GM19468 (cell line): ENCODE data around the gene ECE1.

Experiments used
- ATAC-seq: cut with Tn5 transposase; IDR thresholded peaks from one replicate; pipeline ENCODE4 v1.9.1; 2021; ENCODE audit warnings: mild to moderate bottlenecking, moderate library complexity, moderate number of reproducible peaks; ENCODE audit not compliant: unreplicated experiment; ENCODE audit errors: extremely low read depth

ECE1 gene

DNA sequence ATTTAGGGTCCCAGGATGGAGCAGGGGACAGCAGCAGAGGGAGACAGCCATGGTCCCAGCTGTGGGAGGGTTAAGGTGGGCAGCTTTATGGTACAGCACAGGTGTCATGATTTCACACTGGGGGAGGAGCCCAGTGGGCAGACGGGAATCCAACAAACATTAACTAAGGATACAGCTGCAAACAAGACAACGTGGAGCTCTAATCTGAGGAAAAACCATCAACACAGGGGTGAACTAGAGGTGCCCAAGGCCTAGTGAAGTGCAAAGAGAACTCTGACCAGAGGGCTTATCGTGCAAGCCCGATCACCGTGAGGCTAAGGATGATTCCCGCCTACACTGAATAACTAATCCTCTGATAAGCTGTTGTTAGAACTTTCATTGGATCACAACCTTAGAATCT, 18.7 kb downstream of the ECE1 start:
- ATAC-seq: no peak

DNA sequence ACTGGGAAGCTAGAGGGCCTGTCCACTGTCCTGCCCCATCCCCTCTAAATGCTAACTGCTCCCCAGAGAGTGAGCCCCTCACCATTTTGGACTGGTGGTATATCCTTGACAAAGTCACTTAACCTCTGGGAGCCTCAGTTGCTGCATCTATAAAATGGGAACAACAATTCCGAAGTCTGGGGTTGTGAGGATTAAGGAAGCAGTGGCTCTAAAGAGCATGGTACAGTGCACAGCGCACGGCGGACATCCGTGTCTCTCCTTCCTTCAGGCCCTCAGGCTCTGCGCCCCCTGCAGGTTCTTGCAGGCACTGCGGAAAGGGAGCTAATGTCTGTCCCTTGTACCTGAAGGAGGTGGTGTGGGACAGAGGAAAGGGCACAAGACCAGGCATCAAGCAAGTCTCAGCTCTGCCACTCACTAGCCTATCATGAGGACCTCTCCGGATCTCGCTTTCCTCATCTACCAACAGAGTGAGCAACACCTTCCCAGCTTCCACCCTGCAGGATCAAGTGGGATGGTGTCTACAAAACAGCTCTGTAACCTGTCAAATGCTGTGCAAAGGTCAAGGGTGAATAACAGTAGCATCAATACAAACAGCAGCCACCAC, 20.1 kb downstream of the ECE1 start:
- no peak for ATAC-seq

DNA sequence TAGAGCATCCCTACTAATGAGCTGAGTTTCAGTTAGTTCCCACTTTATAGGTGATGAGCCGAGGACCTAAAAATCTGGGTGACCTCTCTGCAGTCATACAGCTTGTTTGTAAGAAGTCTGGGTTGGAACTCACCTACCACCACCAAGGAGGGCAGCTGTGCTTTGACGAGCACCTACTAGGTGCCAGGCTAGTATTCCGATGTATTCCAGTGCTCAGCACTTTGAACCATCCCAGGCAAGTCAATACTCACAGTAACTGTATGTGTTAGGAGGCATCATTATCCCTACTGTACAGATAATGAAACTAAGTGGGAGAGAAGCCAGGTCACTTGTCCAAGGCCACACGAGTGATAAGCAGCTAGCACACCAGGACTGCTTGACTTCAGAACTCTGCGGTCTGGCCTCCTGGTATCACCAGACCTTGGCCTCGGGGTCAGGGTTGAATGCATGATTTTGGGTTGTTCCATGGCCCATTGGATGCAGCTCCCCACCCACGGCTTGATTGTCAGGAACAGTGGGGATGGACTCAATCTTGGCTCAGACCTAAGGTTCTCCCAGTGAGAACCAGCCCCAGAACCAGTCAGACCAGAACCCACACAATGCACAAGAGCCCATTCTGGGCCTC, 20.7 kb downstream of the ECE1 start:
- ATAC-seq: no peak

DNA sequence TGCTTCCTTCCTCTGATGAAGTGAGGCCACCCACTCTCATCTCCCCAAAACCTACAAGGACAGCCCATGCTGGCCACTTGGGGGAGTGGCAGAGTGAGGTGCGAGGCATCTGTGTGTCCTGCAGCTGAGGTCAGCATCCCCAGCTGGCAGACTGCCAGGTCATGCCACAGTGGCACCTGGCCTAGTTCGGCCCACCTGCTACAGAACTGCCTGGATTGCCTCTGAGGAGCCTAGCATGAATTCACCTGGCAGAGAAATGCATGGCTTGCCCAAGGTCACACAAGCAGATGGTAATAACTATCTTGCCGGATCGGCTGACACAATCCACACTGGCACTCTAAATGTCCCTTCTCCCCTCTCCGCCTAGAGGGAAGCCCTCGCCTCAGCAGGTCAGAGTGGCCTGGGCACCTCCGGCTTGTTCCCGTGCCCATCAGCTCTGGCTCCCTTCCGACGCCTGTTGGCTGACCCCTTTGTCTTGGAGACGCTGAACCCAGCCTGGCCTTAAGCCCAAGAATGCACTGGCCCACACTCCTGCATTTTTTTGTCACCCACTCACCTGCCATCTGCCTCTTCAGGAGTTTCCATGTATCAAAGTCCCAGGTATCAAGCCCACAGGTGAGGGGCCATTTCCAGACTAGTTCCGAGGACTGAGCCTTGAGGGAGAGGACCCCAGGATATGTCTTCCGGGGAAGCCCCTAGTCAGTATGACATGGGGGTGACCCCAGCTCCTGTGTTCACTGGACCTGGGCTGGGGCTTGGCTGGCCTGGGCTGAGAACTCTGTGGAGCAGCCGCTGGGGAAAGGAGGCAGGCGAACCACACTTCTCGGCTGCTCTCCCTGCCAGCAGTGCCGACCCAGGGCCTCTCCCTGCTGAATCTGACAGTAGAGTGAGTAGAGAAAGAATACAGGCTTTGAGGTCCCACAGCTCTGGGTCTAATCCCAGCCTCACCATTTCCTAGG, 21.7 kb downstream of the ECE1 start:
- no peak for ATAC-seq

- ATAC-seq: no peak
These were observed 22.8 kb downstream of the ECE1 start for GRCh38 chr1:21267191-21268077.

GRCh38 chr1:21266119-21266774, 24.0 kb downstream of the ECE1 start:
- ATAC-seq: no peak

DNA sequence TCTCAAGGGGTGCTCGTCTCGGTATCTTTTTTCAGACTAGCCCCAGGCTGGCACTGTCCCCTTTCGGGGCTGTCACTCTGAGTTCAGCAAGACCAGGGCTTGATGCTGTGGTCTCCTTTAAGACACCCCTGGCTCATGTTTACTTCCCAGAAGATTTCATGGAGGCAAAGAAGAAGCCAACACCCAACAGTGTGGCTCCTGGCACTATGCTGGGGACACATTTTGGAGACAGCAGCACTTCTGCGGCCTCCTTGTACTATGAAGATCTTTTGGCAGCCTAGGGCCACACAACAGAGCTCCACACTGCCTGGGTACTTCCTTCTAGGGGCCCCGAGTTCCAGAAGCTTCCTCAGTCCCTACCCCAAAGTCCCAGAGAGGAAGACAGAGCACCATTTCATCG, 24.6 kb downstream of the ECE1 start:
- no peak for ATAC-seq

DNA sequence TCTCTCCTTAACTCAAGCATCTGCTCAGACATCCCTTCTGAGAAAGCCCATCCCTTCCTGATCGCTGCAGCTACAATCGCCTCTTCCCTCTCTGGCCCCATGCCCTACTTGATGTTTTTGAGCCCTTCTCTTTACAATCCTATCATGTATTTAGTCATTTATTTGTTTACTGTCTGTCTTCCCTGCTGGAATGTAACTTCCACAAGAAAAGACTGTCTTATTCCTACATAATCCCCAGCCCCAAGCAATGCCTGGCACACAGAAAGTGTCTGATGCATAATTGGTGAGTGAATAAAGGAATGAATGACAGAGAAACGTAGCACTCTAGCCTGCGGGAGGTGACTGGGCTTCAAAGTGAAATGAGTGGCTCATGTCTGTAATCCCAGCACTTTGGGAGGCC, 25.4 kb downstream of the ECE1 start:
- no peak for ATAC-seq

DNA sequence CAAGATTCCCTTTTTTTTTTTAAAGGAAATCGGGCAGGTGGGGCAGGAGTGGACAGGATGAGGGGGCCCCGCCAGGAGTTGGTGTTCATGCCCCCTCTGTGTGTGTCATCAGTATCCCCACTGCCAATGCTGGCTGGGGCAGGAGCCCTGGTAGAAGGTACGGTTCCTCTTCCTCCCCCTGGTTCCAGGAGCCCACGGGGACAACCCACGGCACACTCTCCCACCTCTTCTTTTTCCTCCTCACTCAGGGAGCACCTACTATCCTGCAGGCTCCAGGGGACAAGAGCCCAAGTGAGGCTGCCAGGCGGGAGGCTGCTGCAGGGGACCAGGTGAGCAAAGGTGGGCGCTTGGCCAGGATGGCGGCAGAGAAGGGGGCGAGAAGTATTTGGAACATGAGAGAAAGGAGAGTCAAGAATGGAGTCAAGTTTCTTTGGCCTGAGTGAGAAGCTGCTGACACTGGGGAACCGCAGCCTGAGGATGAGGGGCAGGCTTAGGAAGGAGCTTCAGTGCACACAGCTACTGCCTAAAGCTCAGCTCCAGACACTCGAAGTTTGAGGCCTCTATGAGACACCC, 26.5 kb downstream of the ECE1 start:
- ATAC-seq: no peak

DNA sequence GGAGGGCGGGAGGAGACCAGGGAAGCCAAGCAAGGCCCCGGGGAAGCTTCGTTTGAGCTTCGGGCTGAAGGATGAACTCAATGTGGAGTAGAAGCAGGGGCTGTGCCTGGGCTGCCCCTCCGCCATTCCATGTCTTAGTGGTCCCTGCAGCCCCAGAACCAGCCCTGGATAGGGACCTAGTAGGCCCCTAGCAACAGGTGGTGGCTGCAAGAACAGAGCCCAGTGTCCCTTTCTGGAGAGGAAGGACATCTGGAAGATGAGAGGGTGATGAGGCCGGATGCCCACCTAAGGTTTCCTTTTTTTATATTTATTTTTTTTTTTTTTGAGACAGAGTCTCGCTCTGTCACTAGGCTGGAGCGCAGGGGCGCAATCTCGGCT, 27.2 kb downstream of the ECE1 start:
- no peak for ATAC-seq

GRCh38 chr1:21262293-21263051, 27.8 kb downstream of the ECE1 start:
- no peak for ATAC-seq

DNA sequence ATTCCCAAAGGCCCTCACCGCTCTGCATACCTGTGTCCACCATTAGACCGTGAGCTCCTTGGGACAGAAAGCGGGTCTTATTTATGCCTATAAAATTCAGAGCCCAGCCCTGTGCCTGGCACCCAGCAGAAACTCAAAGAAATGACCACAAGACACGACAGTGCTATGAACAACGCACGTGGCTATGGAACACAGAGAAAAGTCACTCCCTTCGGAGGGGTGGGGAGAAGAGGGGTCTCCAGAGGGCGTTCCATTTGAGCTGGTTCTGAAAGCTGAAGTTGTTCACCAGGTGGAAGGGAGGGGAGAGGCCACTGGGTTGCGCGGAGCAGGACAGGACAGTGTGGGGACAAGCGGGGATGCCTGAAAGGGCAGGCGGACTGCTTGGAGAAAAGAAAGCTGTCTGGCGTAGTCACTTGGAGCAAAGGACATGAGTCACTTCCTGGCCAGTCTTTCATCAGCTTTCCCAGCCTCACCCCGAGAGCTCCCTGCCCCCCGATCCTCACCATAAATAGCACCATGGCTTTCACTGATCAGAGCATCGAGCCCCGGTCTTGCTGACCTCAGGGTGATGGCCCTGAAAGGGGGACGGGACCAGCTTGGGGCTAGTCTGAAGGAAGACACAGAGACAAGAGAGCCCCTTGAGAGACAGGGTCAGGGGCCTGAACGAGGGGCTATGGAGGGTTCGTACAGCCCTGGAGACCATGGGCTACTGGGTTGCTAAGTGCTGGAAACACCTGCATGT, 28.5 kb downstream of the ECE1 start:
- ATAC-seq: no peak

DNA sequence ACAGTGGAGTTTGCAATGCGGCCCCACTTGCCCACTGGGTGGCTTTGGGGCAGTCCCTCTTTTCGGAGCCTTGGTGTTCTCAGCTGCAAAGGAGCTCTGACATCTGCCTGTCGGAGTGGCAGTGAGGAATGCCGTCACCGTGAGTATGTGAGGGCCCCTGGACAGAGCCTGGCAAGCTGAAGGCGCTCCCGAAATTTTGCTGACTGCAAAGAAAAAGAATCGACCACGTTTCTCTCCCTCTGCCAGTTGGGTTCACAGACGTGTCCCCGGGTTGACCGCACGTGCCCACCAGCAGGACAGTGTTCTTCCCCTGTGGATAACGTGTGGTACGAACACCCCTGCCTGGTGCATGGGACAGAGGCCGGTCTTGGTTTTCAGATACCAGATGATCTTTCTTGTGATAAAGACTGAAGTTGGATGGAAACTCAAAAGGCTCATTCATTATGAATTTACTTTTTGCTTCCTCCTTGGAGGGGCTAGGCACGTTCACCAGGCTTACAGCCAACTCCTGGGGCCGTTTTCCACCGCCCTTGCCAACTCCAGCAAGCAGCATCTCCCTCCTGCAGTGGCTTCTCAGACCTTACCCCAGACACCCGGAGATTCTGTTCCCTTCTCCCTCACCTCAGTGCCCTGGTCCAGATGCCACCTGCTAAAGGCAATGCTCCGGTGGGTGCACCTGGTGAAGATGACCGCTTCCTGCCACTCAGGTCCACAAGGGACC, 29.7 kb downstream of the ECE1 start:
- ATAC-seq: no peak

DNA sequence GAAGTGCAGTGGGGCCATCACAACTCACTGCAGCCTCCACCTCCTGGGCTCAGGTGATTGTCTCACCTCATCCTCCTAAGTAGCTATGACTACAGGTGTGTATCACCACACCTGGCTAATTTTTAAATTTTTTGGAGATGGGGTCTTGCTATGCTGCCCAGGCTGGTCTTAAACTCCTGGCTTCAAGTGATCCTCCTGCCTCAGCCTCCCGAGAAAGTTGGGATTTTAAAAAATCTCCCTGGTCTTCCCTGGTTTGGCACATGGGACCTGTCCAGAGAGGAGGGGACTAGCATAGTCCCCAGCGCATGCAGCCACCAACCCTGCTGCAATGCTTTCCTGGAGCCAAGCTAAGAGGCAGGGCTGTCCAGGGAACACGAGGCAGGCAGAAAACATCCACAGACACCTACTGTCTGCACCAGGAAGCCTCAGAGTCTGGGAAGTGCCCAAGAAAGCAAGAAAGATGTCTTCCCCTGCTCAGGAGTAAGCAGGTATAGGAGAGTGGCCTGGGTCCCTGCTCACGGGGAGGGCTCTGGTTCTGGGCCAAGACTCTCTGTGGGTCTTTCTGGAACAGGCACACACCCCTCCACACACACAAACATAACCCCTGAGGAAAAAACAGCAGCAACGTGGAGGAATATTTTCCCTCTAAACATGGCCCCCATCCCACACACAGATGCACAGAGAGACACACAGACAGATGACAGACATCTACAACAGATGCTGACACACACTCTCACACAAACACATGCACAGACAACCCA, 30.8 kb downstream of the ECE1 start:
- ATAC-seq: no peak

- no peak for ATAC-seq
These were observed 31.7 kb downstream of the ECE1 start for GRCh38 chr1:21258331-21259134.
